Measurements from ENCODE around the gene ARMH4. TPM values are rescaled to one million over a fixed set of nuclear protein-coding genes. Genes with fewer than 3 reads are reported as not detected.

The ARMH4 gene
- polyA plus RNA-seq, 1 donor (not counting 4 experiments of a cell fraction or from before 2014, with no cell fraction given) = 0.56 TPM

GRCh38 chr14:57970594-57970993, 181.4 kb downstream of the ARMH4 start:
- Histone ChIP-seq H4K20me1 (ENCODE audit: control insufficient read depth, extremely low read depth, insufficient read depth, low read length) (no peaks in the 10 kb centered on the region), H3K9me3 (ENCODE audit: control insufficient read depth, low read depth, low read length) (no peaks in the 10 kb centered on the region), H3K27me3 (ENCODE audit: control insufficient read depth, extremely low read depth, insufficient read depth, low read length) (peaks cover 4% of the 10 kb centered on the region), H3K9ac (ENCODE audit: control insufficient read depth, extremely low read depth, insufficient read depth, low read length) (no peak overlapping the region), H2AFZ (ENCODE audit: control insufficient read depth, low read length) (no peak overlapping the region), H3K4me3 (ENCODE audit: control insufficient read depth in 2 of 3, extremely low read depth in 1 of 3, insufficient read depth in 2 of 3, low read depth in 1 of 3, low read length in 3 of 3) (no peak overlapping the region), H3K27ac (ENCODE audit: control insufficient read depth, insufficient read depth, low read length) (no peak overlapping the region), H3K4me2 (ENCODE audit: control insufficient read depth, extremely low read depth, insufficient read depth, low read depth, low read length) (no peak overlapping the region), H3K9me1 (ENCODE audit: control insufficient read depth, extremely low read depth, insufficient read depth, low read length) (no peaks in the 10 kb centered on the region), H3K36me3 (ENCODE audit: control insufficient read depth in 2 of 2, extremely low read depth in 1 of 2, insufficient read depth in 2 of 2, low read length in 2 of 2) (no peaks in the 10 kb centered on the region), H3K4me1 (ENCODE audit: control insufficient read depth, extremely low read depth, insufficient read depth, low read length) (no peaks in the 10 kb centered on the region), H3K79me2 (ENCODE audit: control insufficient read depth, insufficient read depth, low read length) (no peaks in the 10 kb centered on the region)
- dilution Hi-C loops (cut with MboI; ENCODE audit: extremely low pct_ligation_motif_present, low sequenced_read_pairs) = no loop called here
- no peak for DNase-seq (ENCODE audit: low read depth, low spot score)
- FAIRE-seq = no peak
- TF ChIP-seq CTCF (optimal IDR thresholded peaks at IDR 0.05 in 1 of 3, IDR thresholded peaks at IDR 0.05 in 1 of 3, conservative IDR thresholded peaks at IDR 0.05 in 1 of 3; ENCODE audit: extremely low read depth in 1 of 3, insufficient read depth in 2 of 3, low read length in 3 of 3) = no peak
- TF ChIP-seq EZH2 (IDR thresholded peaks at IDR 0.05; ENCODE audit: low read length) = no peak

GRCh38 chr14:57970175-57970574, 181.8 kb downstream of the ARMH4 start:
- H3K36me3 ChIP-seq (ENCODE audit: control insufficient read depth in 2 of 2, extremely low read depth in 1 of 2, insufficient read depth in 2 of 2, low read length in 2 of 2) = no peaks in the 10 kb centered on the region
- H4K20me1 ChIP-seq (ENCODE audit: control insufficient read depth, extremely low read depth, insufficient read depth, low read length) = no peaks in the 10 kb centered on the region
- no peaks in the 10 kb centered on the region for H3K4me1 ChIP-seq (ENCODE audit: control insufficient read depth, extremely low read depth, insufficient read depth, low read length)
- no peak for DNase-seq (ENCODE audit: low read depth, low spot score)
- dilution Hi-C loops (cut with MboI; ENCODE audit: extremely low pct_ligation_motif_present, low sequenced_read_pairs) = no loop called here
- H3K4me2 ChIP-seq (ENCODE audit: control insufficient read depth, extremely low read depth, insufficient read depth, low read depth, low read length) = no peak overlapping the region
- H3K4me3 ChIP-seq (ENCODE audit: control insufficient read depth in 2 of 3, extremely low read depth in 1 of 3, insufficient read depth in 2 of 3, low read depth in 1 of 3, low read length in 3 of 3) = no peak overlapping the region
- no peak for FAIRE-seq
- no peaks in the 10 kb centered on the region for H3K79me2 ChIP-seq (ENCODE audit: control insufficient read depth, insufficient read depth, low read length)
- no peak overlapping the region for H3K9ac ChIP-seq (ENCODE audit: control insufficient read depth, extremely low read depth, insufficient read depth, low read length)
- no peak for TF ChIP-seq CTCF (optimal IDR thresholded peaks at IDR 0.05 in 1 of 3, IDR thresholded peaks at IDR 0.05 in 1 of 3, conservative IDR thresholded peaks at IDR 0.05 in 1 of 3; ENCODE audit: extremely low read depth in 1 of 3, insufficient read depth in 2 of 3, low read length in 3 of 3)
- TF ChIP-seq EZH2 (IDR thresholded peaks at IDR 0.05; ENCODE audit: low read length) = no peak
- H2AFZ ChIP-seq (ENCODE audit: control insufficient read depth, low read length) = no peak overlapping the region
- no peaks in the 10 kb centered on the region for H3K9me1 ChIP-seq (ENCODE audit: control insufficient read depth, extremely low read depth, insufficient read depth, low read length)
- H3K27me3 ChIP-seq (ENCODE audit: control insufficient read depth, extremely low read depth, insufficient read depth, low read length) = peaks cover 4% of the 10 kb centered on the region
- no peaks in the 10 kb centered on the region for H3K9me3 ChIP-seq (ENCODE audit: control insufficient read depth, low read depth, low read length)
- H3K27ac ChIP-seq (ENCODE audit: control insufficient read depth, insufficient read depth, low read length) = no peak overlapping the region

Data from keratinocyte (primary cell).